B cell (primary cell): ENCODE results near the gene ZEB1. TPM values are rescaled to one million over a fixed set of nuclear protein-coding genes. Genes with fewer than 3 reads are reported as not detected.

Source experiments
- ATAC-seq: fragments of 200-7000 bp; cut with Tn5 transposase; one replicate; pipeline ENCODE4 v1.10.0; 2021; ENCODE audit warnings: low read depth, mild to moderate bottlenecking, moderate number of reproducible peaks, moderate library complexity
- CTCF ChIA-PET: fragments of 350-600 bp; sonication (Branson Sonifier 250); formaldehyde crosslinking; loops from one replicate; lab custom pipeline; 2021; ENCODE audit warnings: antibody characterized with exemption, inconsistent platforms; lab: Charles Lee
- POLR2A ChIA-PET: fragments of 350-600 bp; sonication (Branson Sonifier 250); formaldehyde crosslinking; loops from one replicate; lab custom pipeline; 2021; ENCODE audit warnings: antibody characterized with exemption; lab: Charles Lee
- DNase-seq: peaks from one replicate; pipeline ENCODE4 v3.0.0; 2013
- H2AFZ ChIP-seq: 2 replicates; pipeline ENCODE4 v1.6.1; 2012; ENCODE audit warnings: mild to moderate bottlenecking, low read depth, low read length; ENCODE audit not compliant: insufficient read depth, poor library complexity, severe bottlenecking
- H3K27ac ChIP-seq, 2 donors: 1 replicate in 1 of 2; 2 replicates in 1 of 2; pipeline ENCODE4 v1.5.1; 2012 to 2013; ENCODE audit warnings: low read length in 2 of 2, mild to moderate bottlenecking in 2 of 2, moderate library complexity in 1 of 2
- H3K27me3 ChIP-seq, 4 experiments: fragments of 200-600 bp in 1 of 4; sonication (generic) in 1 of 4; replicated peaks in 1 of 4; 1 replicate in 2 of 4; 2 replicates in 2 of 4; pipeline versions ENCODE4 v1.6.1 to v1.7.0; 2013 to 2016; ENCODE audit warnings: low read length in 3 of 4, mild to moderate bottlenecking in 2 of 4, mixed read lengths in 1 of 4, moderate library complexity in 1 of 4; ENCODE audit not compliant: insufficient read depth in 4 of 4, control insufficient read depth in 3 of 4; ENCODE audit errors: control extremely low read depth in 1 of 4
- H3K36me3 ChIP-seq, 2 experiments: replicated peaks in 1 of 2; 1 replicate in 1 of 2; 2 replicates in 1 of 2; pipeline versions ENCODE4 v1.6.1 to v1.7.1; 2013; ENCODE audit warnings: low read length in 1 of 2; ENCODE audit not compliant: insufficient read depth in 2 of 2, control insufficient read depth in 1 of 2; ENCODE audit errors: control extremely low read depth in 1 of 2, extremely low read depth in 1 of 2
- H3K4me1 ChIP-seq, 2 donors: fragments of 200-600 bp in 1 of 2; sonication (generic) in 1 of 2; 1 replicate in 1 of 2; 2 replicates in 1 of 2; pipeline versions ENCODE4 v1.5.1 to v1.6.1; 2013 to 2017; ENCODE audit warnings: low read length in 2 of 2; ENCODE audit not compliant: control insufficient read depth in 2 of 2, insufficient read depth in 2 of 2
- H3K4me2 ChIP-seq: replicated peaks from 2 replicates; pipeline ENCODE3; 2012; ENCODE audit warnings: mild to moderate bottlenecking, low read depth, low read length; ENCODE audit not compliant: poor library complexity, severe bottlenecking
- H3K4me3 ChIP-seq, 5 experiments: fragments of 200-600 bp in 1 of 5; sonication (generic) in 1 of 5; 1 replicate in 3 of 5; 2 replicates in 2 of 5; pipeline versions ENCODE4 v1.5.1 to v1.7.0; 2011 to 2016; ENCODE audit warnings: low read length in 4 of 5, mild to moderate bottlenecking in 4 of 5, low read depth in 2 of 5, control low read depth in 1 of 5, moderate library complexity in 1 of 5; ENCODE audit not compliant: insufficient read depth in 1 of 5; ENCODE audit errors: control extremely low read depth in 1 of 5, extremely low read depth in 1 of 5
- H3K79me2 ChIP-seq: fragments of 200-600 bp; sonication (generic); one replicate; pipeline ENCODE4 v1.6.0; 2016; ENCODE audit warnings: low read length; ENCODE audit not compliant: control insufficient read depth, insufficient read depth
- H3K9ac ChIP-seq: fragments of 200-600 bp; sonication (generic); 2 replicates; pipeline ENCODE4 v1.6.1; 2017; ENCODE audit warnings: mild to moderate bottlenecking, low read length, moderate library complexity
- H3K9me3 ChIP-seq, 3 donors: one replicate each; pipeline versions ENCODE4 v1.6.1 to v1.7.1; 2013; ENCODE audit warnings: low read length in 2 of 3; ENCODE audit not compliant: control insufficient read depth in 2 of 3, insufficient read depth in 1 of 3; ENCODE audit errors: control extremely low read depth in 1 of 3
- H4K20me1 ChIP-seq: 2 replicates; pipeline ENCODE4 v1.6.0; 2012; ENCODE audit warnings: mild to moderate bottlenecking, low read length; ENCODE audit not compliant: insufficient read depth, control insufficient read depth, poor library complexity, severe bottlenecking
- H3K27ac Mint-ChIP-seq: one replicate; pipeline ENCODE4 v1.8.0; 2021; ENCODE audit warnings: mixed read lengths
- H3K27me3 Mint-ChIP-seq: one replicate; pipeline ENCODE4 v1.8.0; 2021; ENCODE audit warnings: mixed read lengths
- H3K4me1 Mint-ChIP-seq: one replicate; pipeline ENCODE4 v1.8.0; 2021; ENCODE audit warnings: mixed read lengths
- H3K4me3 Mint-ChIP-seq: one replicate; pipeline ENCODE4 v1.8.0; 2021; ENCODE audit warnings: mixed read lengths
- H3K9me3 Mint-ChIP-seq: one replicate; pipeline ENCODE4 v1.8.0; 2022; ENCODE audit warnings: mixed read lengths; ENCODE audit not compliant: insufficient read depth
- CTCF ChIP-seq: fragments of 200-600 bp; IDR thresholded peaks from one replicate; pipeline ENCODE4 v1.8.0; 2022; ENCODE audit warnings: antibody characterized with exemption, mild to moderate bottlenecking
- EZH2 ChIP-seq: IDR thresholded peaks from 2 replicates; pipeline ENCODE4 v1.6.1; 2012; ENCODE audit warnings: borderline replicate concordance, low read depth, mild to moderate bottlenecking, moderate library complexity, low read length; ENCODE audit not compliant: insufficient read depth, poor library complexity, severe bottlenecking
- WGBS: methylation state at CpG from one replicate; pipeline ENCODE4 v1.1.5; 2013; ENCODE audit warnings: missing lambda C conversion rate; ENCODE audit not compliant: insufficient coverage; 5-methylcytosine and 5-hydroxymethylcytosine counted together
- intact Hi-C: fragments of 100-400 bp; cut with micrococcal nuclease; formaldehyde crosslinking; loops from one replicate; pipeline ENCODE4 v1.10.0; 2022
- polyA plus RNA-seq: library from polyadenylated mRNA; depleted of rRNA; stranded (reverse); fragments of >200 nt; gene quantifications from 2 replicates; pipeline ENCODE4 v1.2.3, GENCODE V29; 2012
- total RNA-seq, 2 donors: library from RNA; stranded (reverse); fragments of 120-200 nt in 1 of 2; gene quantifications; 1 replicate in 1 of 2; 2 replicates in 1 of 2; pipeline versions ENCODE4 v1.2.3 to v1.2.4, GENCODE V29; 2013 to 2022

Gene ZEB1
- total and polyA plus RNA-seq, 2 donors (not counting 1 experiment from before 2014, with no cell fraction given) = 11.2 to 96.7 TPM

- Histone ChIP-seq H3K9ac (no peak overlapping the region), H3K36me3 (no peaks in the 10 kb centered on the region), H3K27ac (no peak overlapping the region), H3K9me3 (no peaks in the 10 kb centered on the region), H3K4me2 (no peak overlapping the region), H3K79me2 (peaks cover 60% of the 10 kb centered on the region), H4K20me1 (peaks cover 31% of the 10 kb centered on the region), H3K27me3 (no peaks in the 10 kb centered on the region), H2AFZ (no peak overlapping the region), H3K4me3 (no peak overlapping the region), H3K4me1 (peaks cover 0 to 16% of the 10 kb centered on the region in 2 donors)
- WGBS = 40% methylated on average over 1 of the region's 1 CpG
- intact Hi-C loops = no loop called here
- H3K4me1 Mint-ChIP-seq = peaks cover 41% of the 10 kb centered on the region
- ChIA-PET POLR2A (no interaction called here), CTCF (no interaction called here)
- TF ChIP-seq CTCF (no peak), EZH2 (no peak)
- DNase-seq (no peak), ATAC-seq (no peak)
- peak overlapping the region; percentile 0 for H3K4me3 Mint-ChIP-seq
- H3K9me3 Mint-ChIP-seq = no peaks in the 10 kb centered on the region
- H3K27me3 Mint-ChIP-seq = no peaks in the 10 kb centered on the region
- no peak overlapping the region for H3K27ac Mint-ChIP-seq
Measured at GRCh38 chr10:31413325-31413724, 94.3 kb downstream of the ZEB1 start.

GRCh38 chr10:31418481-31418880, 99.5 kb downstream of the ZEB1 start:
- no peak overlapping the region for H3K4me3 Mint-ChIP-seq
- Histone ChIP-seq H3K4me1 (peaks cover 8 to 20% of the 10 kb centered on the region in 2 donors), H4K20me1 (peaks cover 54% of the 10 kb centered on the region), H3K27ac (no peak overlapping the region), H3K36me3 (no peaks in the 10 kb centered on the region), H3K9me3 (no peaks in the 10 kb centered on the region), H3K27me3 (no peaks in the 10 kb centered on the region), H3K79me2 (peaks cover 80% of the 10 kb centered on the region), H3K9ac (no peak overlapping the region), H3K4me2 (no peak overlapping the region), H2AFZ (no peak overlapping the region), H3K4me3 (no peak overlapping the region)
- WGBS = 90% methylated on average over 1 of the region's 2 CpGs
- intact Hi-C loops = no loop called here
- H3K9me3 Mint-ChIP-seq = peaks cover 3% of the 10 kb centered on the region
- DNase-seq (no peak), ATAC-seq (no peak)
- H3K4me1 Mint-ChIP-seq = peaks cover 66% of the 10 kb centered on the region
- POLR2A ChIA-PET = no interaction called here
- H3K27me3 Mint-ChIP-seq = no peaks in the 10 kb centered on the region
- no peak overlapping the region for H3K27ac Mint-ChIP-seq
- CTCF ChIA-PET = no interaction called here
- TF ChIP-seq CTCF (no peak), EZH2 (no peak)
